ENCODE measurements around the gene ZNF598. TPM values are rescaled to one million over a fixed set of nuclear protein-coding genes. Genes with fewer than 3 reads are reported as not detected.
"Not testable (repeated sequence)": the region's sequence is repeated elsewhere in the genome, so short reads cannot be mapped to it uniquely, and the experiment has no call there.

The ZNF598 gene
- total RNA-seq, 3 donors from 2014 or later: 16.0 to 25.2 (median 22.2) TPM

DNA sequence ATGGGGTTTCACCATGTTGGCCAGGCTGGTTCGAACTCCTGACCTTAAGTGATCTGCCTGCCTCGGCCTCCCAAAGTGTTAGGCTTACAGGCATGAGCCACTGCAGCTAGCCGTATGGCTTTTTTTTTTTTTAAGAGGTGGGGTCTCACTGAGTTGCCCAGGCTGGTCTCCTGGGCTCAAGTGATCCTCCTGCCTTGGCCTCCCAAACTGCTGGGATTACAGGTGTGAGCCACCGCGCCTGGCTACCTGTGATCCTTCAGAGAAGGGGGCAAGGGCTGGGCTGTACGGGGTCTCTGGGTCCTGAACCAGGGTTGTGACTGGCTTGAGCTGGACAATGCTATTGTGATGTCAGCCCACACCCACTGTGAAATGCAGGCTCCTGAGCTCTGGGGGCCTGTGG lies 43.2 kb downstream of the ZNF598 start, which contains the start of gene RNF151:
RNF151 (plus strand) TSS at position 397 of the 400 bp plus-strand sequence. CDS start 26 bp downstream, outside the sequence.
- H3K4me1 ChIP-seq: peaks cover 3 to 10% of the 10 kb centered on the region in 2 donors

GRCh38 chr16:1965396-1966001 lies 44.1 kb downstream of the ZNF598 start:
- H3K4me1 ChIP-seq: peaks cover 3 to 12% of the 10 kb centered on the region in 2 donors
- intact Hi-C loops (cut with DNase I; ENCODE audit: low total_unique reads): no loop called here
- DNase-seq (ENCODE audit: low spot score in 2 of 2): no peak
- H3K27ac ChIP-seq: peak overlapping the region; percentile 98 to 99
- no peaks in the 10 kb centered on the region for H3K27me3 ChIP-seq
- no peaks in the 10 kb centered on the region for H3K36me3 ChIP-seq
- TF ChIP-seq, protein P1, sequence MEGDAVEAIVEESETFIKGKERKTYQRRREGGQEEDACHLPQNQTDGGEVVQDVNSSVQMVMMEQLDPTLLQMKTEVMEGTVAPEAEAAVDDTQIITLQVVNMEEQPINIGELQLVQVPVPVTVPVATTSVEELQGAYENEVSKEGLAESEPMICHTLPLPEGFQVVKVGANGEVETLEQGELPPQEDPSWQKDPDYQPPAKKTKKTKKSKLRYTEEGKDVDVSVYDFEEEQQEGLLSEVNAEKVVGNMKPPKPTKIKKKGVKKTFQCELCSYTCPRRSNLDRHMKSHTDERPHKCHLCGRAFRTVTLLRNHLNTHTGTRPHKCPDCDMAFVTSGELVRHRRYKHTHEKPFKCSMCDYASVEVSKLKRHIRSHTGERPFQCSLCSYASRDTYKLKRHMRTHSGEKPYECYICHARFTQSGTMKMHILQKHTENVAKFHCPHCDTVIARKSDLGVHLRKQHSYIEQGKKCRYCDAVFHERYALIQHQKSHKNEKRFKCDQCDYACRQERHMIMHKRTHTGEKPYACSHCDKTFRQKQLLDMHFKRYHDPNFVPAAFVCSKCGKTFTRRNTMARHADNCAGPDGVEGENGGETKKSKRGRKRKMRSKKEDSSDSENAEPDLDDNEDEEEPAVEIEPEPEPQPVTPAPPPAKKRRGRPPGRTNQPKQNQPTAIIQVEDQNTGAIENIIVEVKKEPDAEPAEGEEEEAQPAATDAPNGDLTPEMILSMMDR (IDR thresholded peaks at IDR 0.05): peak in 1 of 3 donors; percentile 4
- no peak for TF ChIP-seq POLR2AphosphoS5 (IDR thresholded peaks at IDR 0.05)
- no peaks in the 10 kb centered on the region for H3K9me3 ChIP-seq
- H3K4me3 ChIP-seq: peak overlapping the region; percentile 91 to 95 (median 94)

More for the DNA sequence above, 43.2 kb downstream of the ZNF598 start, which contains the start of gene RNF151:
- no peaks in the 10 kb centered on the region for H3K27me3 ChIP-seq
- intact Hi-C loops (cut with DNase I; ENCODE audit: low total_unique reads): no loop called here
- H3K9me3 ChIP-seq: no peaks in the 10 kb centered on the region
- TF ChIP-seq POLR2AphosphoS5 (IDR thresholded peaks at IDR 0.05) (no peak), POLR2A (IDR thresholded peaks at IDR 0.05) (no peak)
- TF ChIP-seq, protein P1 (IDR thresholded peaks at IDR 0.05): no peak
- peak within 1 kb of the TSS; percentile 98 to 99 for H3K27ac ChIP-seq
- no peak for DNase-seq (ENCODE audit: low spot score in 2 of 2)
- no peaks in the 10 kb centered on the region for H3K36me3 ChIP-seq
- H3K4me3 ChIP-seq: peak within 1 kb of the TSS; percentile 91 to 95 (median 94)

- TF ChIP-seq POLR2AphosphoS5 (IDR thresholded peaks at IDR 0.05) (peak; percentile 99 to 100 (median 100)), POLR2A (IDR thresholded peaks at IDR 0.05) (peak; percentile 97)
- TF ChIP-seq, protein P1 (IDR thresholded peaks at IDR 0.05): peak in 1 of 3 donors; percentile 21
- Histone ChIP-seq H3K4me3 (peak within 1 kb of the TSS; percentile 91 to 95 (median 94)), H3K9me3 (no peaks in the 10 kb centered on the region), H3K27me3 (no peaks in the 10 kb centered on the region), H3K27ac (peak within 1 kb of the TSS; percentile 98 to 99), H3K4me1 (peaks cover 3 to 16% of the 10 kb centered on the region in 2 donors), H3K36me3 (no peaks in the 10 kb centered on the region)
- intact Hi-C loops (cut with DNase I; ENCODE audit: low total_unique reads): no loop called here
- peak; percentile 99 for DNase-seq (ENCODE audit: low spot score in 2 of 2)
Measured at GRCh38 chr16:1964506-1965395, 44.9 kb downstream of the ZNF598 start, which contains the start of gene RPS2. RPS2 (minus strand) TSS chr16:1964826; CDS start chr16:1964625, 201 bp downstream.

DNA sequence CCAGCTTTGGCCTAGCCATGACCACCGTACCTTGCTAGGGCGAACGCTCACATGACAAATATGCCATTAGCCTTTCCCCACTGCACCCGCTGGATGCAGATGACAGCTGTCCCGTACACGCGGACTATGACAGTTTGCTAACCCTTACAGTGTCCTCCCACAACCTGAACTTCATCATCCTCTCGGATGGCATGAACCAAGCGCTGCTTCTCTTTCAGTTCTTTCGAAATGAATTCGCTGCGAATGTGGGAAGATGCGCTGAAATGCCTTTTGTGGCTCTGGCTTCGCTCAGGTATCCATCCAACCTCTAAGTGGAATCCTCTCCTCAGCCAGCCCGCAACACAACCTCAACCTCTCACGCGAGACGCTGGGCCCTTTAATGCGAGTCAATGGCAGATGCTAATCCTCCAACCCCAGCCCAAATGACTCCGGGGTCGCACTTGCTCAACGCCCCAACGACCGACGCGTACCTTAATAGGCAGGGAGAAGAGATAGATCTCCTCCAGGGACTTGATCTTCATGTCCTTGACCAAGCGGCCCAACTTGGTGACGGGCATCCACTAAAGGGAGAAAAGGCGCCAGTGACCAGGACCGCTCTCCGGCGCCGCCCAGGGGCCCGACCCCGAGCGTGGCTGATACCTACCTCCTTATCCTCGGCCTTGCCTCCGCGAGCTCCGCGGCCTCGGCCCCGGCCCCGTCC lies 45.7 kb downstream of the ZNF598 start:
- DNase-seq (ENCODE audit: low spot score in 2 of 2): no peak

DNA sequence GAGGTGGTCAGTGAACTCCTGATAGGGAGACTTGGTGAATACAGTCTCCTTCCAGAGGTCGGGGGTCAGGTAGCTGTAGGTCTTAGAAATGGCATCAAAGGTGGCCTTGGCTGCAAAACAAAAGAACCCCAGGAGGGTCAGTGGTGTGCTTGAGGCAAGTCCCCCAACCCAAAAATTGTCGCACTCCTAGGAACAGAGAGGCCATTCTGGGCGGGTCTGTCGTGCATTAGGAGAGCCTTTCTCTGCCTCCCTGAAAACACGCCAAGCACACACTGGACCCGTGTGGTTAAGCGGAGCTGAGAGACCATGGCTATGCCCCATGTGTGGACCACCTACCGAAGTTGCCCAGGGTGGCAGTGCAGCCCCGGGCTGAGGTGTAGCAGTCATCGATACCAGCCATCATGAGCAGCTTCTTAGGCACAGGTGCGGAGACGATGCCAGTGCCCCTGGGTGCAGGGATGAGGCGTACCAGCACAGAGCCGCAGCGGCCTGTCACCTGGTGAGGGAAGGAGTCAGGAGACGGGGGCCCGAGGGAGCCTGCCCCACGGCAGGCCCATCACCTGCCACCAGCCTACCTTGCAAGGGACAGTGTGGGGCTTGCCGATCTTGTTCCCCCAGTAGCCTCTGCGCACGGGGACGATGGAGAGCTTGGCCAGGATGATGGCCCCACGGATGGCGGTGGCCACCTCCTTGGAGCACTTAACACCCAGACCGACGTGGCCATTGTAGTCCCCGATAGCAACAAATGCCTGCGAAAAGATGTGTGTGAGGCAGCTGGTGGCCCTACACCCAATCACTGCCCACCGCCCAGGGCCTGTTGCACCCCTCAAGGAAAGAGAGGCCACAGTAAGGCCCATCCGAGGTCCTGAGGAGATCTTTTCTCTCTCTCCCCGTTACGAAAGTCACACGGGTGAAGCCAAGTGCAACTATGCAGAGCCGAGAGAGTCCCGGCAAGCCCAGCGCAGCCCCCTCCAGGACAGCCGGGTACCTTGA lies 47.2 kb downstream of the ZNF598 start:
- intact Hi-C loops (cut with DNase I; ENCODE audit: low total_unique reads); H3K27me3 ChIP-seq; DNase-seq (ENCODE audit: low spot score in 2 of 2); H3K9me3 ChIP-seq; H3K36me3 ChIP-seq: not testable (repeated sequence)
- Histone ChIP-seq H3K27ac (peak overlapping the region in 1 of 2 donors; percentile 17), H3K4me3 (peak overlapping the region in 2 of 3 donors; percentile 94 to 95), H3K4me1 (peaks cover 5 to 16% of the 10 kb centered on the region in 2 donors)

More for the DNA sequence above, 45.7 kb downstream of the ZNF598 start:
- Histone ChIP-seq H3K36me3 (no peaks in the 10 kb centered on the region), H3K9me3 (no peaks in the 10 kb centered on the region), H3K27me3 (no peaks in the 10 kb centered on the region), H3K4me1 (peaks cover 5 to 16% of the 10 kb centered on the region in 2 donors), H3K4me3 (peak overlapping the region; percentile 91 to 95 (median 94)), H3K27ac (peak overlapping the region; percentile 98 to 99)
- TF ChIP-seq POLR2A (IDR thresholded peaks at IDR 0.05) (no peak), POLR2AphosphoS5 (IDR thresholded peaks at IDR 0.05) (no peak)
- intact Hi-C loops (cut with DNase I; ENCODE audit: low total_unique reads): no loop called here

Measured in breast epithelium (tissue), 4 donors.